ENCODE results near the gene TTLL9.

Gene TTLL9

DNA sequence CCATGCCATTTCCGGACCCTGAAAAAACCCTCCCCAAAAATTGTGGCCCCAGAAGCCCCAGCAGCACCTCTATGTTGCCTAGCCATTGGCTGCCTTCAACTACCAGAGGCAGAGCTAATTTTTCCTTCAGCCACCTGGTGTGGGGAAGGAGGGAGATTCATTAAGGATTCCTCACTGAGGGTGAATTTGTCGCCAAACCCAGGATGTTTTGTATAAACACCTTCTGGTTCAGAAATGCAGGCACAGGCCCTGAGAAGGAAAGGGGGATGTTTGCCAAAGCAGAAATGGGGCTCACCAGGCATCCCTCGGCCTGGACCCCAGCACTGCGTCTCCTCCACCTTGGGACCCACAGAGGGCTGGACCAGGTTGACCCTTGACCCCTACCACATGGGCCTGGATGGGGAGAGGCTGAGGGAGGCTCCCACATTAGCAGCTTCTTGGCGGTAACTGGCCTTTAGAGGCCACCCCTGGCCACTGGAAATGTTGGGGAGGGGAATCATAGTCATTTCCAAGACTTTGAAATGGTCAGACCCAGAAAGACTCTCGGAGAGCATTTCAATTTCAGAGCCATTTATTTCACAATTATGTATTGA, 83.2 kb downstream of the TTLL9 start:
- no peak for DNase-seq (ENCODE audit: extremely low read depth, low read depth)

DNA sequence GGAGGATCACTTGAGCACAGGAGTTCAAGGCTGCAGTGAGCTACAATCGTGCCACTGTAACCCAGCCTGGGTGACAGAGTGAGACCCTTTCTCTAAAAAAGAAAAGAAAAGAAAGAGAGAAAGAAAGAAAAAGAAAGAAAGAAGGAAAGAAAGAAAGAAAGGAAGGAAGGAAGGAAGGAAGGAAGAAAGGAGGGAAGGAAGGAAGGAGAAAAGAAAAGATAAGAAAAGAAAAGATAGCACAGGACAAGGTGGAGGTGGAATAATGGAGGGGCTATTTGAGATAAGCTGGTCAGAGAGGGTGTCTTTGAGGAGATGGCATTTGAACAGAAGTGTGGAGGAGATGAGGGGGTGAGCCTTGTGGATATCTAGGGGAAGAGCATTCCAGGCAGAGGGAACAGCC, 84.1 kb downstream of the TTLL9 start:
- no peak for DNase-seq (ENCODE audit: extremely low read depth, low read depth)
- TF ChIP-seq, protein P1, sequence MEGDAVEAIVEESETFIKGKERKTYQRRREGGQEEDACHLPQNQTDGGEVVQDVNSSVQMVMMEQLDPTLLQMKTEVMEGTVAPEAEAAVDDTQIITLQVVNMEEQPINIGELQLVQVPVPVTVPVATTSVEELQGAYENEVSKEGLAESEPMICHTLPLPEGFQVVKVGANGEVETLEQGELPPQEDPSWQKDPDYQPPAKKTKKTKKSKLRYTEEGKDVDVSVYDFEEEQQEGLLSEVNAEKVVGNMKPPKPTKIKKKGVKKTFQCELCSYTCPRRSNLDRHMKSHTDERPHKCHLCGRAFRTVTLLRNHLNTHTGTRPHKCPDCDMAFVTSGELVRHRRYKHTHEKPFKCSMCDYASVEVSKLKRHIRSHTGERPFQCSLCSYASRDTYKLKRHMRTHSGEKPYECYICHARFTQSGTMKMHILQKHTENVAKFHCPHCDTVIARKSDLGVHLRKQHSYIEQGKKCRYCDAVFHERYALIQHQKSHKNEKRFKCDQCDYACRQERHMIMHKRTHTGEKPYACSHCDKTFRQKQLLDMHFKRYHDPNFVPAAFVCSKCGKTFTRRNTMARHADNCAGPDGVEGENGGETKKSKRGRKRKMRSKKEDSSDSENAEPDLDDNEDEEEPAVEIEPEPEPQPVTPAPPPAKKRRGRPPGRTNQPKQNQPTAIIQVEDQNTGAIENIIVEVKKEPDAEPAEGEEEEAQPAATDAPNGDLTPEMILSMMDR (IDR thresholded peaks at IDR 0.05; ENCODE audit: low read depth, low read length), result no peak

More for the DNA sequence above, 83.2 kb downstream of the TTLL9 start:
- TF ChIP-seq, protein P1 (IDR thresholded peaks at IDR 0.05; ENCODE audit: low read depth, low read length), result no peak

DNA sequence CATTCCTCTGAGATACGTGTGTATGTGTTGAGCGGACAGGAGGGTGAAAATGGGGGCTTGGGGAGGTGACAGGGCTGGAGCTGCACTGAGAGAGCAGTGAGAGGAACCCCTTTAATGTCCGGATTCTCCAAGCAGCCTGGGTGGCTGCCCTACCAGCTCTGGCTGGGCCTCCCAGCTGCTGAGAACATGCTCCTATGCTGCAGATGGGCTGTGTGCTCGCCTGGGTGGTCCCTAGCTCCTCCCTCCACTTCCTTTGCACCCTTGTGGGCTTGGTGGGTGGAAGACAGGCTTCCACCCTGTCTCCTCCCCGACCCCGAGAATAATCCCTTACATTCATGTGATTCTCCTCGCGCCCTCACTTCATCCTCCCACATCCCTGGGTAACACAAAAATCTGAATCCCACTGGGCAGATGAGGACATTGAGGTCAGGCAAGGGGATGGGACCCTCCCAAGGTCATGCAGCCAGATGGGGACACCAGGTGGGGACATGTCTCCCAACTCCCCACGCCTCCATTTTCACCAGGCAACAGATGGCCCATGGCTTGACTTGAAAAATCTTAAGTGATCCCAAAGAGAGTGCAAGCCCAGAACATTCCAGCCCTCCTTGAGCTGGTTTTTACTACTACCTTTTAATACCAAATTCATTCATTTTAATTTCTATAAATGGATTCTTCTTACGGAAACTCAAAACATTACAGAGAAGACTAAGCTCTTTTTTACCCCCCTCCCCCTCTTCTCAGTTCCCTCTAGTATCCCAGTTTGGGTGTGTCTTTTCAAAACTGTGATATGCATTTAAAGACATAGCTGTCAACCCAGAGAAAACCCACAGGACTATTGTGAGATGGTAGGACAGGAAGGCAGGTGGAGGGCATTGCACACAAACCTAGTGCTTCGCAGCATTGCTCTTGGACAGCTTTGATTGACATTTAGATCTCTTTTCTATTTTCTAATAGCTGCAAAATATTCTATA, 86.4 kb downstream of the TTLL9 start:
- TF ChIP-seq, protein P1 (IDR thresholded peaks at IDR 0.05; ENCODE audit: low read depth, low read length), result no peak
- DNase-seq (ENCODE audit: extremely low read depth, low read depth), result no peak

DNA sequence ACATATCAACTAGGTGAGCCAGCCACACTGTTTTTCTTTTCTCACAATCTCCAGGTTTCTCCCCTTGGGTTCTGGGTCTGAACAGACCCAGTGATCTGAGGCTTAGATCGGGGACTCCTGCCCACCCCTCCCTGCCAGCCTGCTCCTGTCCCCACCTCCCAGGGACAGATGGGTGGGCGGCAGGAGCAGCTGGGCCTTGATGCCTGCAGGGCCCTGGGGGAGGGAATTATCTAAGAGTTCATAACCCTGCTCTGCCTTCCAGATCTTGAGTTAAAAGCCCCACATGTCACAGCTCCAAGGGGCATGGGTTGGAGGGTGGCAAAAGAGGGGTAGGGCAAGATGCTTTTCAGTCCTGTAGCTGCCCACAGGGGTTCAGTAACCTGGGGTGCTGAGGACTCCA, 92.3 kb downstream of the TTLL9 start:
- TF ChIP-seq, protein P1 (IDR thresholded peaks at IDR 0.05; ENCODE audit: low read depth, low read length), result no peak
- DNase-seq (ENCODE audit: extremely low read depth, low read depth), result no peak

DNA sequence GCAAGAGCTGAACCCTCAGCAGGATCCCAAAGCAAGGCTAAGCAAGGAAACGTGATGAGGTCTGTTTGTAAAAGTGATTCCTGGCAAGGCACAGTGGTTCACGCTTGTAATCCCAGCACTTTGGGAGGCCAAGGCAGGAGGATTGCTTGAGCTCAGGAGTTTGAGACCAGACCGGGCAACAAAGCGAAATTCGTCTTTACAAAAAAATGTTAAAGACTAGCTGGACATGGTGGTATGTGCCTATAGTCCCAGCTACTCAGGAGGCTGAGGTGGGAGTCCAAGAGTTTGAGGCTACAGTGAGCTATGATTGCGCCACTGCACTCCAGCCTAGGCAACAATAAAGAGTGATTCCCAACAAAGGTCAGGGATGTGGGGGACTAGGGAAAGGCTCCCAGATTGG, 93.5 kb downstream of the TTLL9 start:
- no peak for DNase-seq (ENCODE audit: extremely low read depth, low read depth)
- TF ChIP-seq, protein P1 (IDR thresholded peaks at IDR 0.05; ENCODE audit: low read depth, low read length), result no peak

DNA sequence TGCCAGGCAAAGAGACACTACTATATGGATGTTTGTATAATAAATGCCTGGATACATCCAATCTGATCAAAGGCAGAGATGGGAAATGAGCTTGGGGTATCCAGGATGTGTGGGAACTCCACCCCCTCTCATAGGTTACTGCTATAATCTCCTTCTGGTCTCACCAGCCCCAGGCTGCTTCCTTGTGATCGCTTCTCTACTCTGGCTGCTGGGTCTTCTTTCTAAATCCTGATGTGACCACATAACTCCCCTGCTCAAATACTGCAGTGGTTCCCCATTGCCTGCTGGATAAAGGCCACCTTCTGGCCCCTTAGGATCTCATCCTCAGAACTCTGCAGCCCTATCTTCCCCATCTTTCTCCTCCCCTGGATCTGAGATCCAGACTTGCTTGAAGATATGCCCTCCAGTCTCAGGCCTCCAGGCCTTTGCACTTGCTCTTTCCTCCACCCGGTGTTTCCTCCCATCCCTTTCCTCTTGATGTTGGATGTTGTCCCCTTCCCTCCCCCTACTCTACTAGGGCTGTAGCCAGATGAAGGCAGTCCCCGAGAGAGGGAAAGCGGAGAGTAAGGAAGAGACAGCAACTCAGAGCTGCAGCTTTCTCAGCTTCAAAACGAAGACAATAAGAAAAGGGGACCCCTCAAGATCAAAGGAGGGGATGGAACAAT, 96.7 kb downstream of the TTLL9 start:
- TF ChIP-seq, protein P1 (IDR thresholded peaks at IDR 0.05; ENCODE audit: low read depth, low read length), result no peak
- DNase-seq (ENCODE audit: extremely low read depth, low read depth), result no peak

Measured in AG09319 (cell line).